D721Med (cell line): Measurements from ENCODE around the gene FER.
"Not testable (repeated sequence)": the region's sequence is repeated elsewhere in the genome, so short reads cannot be mapped to it uniquely, and the experiment has no call there.

Experiments used
- DNase-seq: peaks from one replicate; pipeline ENCODE4 v3.0.0; 2011; ENCODE audit warnings: low spot score; ENCODE audit not compliant: insufficient read length
- FAIRE-seq: peaks from 2 replicates; lab custom pipeline; 2011; peaks lifted over from hg19 to GRCh38; lab: Jason Lieb, UNC
- CTCF ChIP-seq: IDR thresholded peaks from 2 replicates; pipeline ENCODE4 v1.5.1; 2012; ENCODE audit warnings: mild to moderate bottlenecking, control low read depth; ENCODE audit not compliant: insufficient read depth; ENCODE audit errors: missing control alignments

Gene FER

DNA sequence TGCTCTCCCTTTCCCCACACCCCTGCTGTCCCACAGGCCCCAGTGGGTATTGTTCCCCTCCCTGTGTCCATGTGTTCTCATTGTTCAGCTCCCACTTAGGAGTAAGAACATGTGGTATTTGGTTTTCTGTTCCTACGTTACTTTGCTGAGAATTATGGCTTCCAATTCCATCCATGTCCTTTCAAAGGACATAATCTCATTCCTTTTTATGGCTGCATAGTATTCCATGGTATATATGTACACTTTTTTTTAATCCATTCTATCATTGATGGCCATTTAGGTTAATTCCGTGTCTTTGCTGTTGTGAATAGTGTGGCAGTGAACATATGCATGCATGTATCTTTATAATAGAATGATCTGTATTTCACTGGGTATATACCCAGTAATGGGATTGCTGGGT, 25.6 kb downstream of the FER start:
- FAIRE-seq (no peak), DNase-seq (no peak)

GRCh38 chr5:108774079-108774478, 26.4 kb downstream of the FER start:
- not testable (repeated sequence) for DNase-seq, FAIRE-seq

More for the DNA sequence above, 25.6 kb downstream of the FER start:
- no peak for TF ChIP-seq CTCF

DNA sequence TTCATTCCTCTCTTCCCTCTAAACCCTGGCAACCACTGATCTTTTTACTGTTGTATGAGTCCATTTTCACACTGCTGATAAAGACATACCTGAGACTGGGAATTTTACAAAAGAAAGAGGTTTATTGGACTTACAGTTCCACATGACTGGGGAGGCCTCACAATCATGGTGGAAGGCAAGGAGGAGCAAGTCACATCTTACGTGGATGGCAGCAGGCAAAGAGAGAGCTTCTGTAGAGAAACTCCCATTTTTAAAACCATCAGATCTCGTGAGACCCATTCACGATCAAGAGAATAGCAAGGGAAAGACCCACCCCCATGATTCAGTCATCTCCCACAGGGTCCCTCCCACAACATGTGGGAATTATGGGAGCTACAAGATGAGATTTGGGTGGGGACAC, 29.9 kb downstream of the FER start:
- not testable (repeated sequence) for DNase-seq, FAIRE-seq

GRCh38 chr5:108784577-108784976, 36.9 kb downstream of the FER start:
- not testable (repeated sequence) for FAIRE-seq, DNase-seq

DNA sequence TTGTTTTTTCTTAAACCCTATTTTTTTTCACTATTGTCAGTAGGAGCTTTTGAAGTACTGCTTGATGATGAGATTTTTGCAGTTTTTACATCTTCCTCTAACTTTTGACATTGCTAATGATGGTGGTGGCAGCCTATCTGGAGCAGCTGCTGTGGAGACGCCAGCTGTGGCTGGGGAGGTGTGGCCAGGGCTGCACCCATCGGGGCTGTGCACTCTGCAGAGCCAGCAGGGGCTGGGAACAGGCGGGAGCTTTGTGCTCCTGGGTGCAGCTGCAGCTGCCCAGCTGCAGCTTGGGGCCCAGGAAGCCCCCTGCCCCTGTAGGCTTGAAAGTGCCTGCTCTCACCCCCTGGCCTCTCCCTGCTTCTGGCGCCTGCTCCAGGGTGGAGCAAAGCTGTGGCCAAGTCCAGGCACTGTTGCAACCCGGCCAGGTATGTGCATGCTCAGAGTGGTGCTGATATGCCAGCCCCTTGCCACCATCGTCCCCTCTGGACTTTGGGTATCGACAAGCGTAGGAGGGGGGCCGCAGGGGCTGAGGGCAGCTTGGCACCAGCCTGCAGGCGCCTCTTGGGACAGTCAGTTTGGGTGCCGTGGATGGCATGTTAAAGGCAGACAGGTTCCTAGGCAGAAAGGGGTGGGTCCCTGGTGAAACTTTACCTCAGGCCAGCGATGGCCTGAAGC, 39.2 kb downstream of the FER start:
- no peak for TF ChIP-seq CTCF
- DNase-seq = no peak
- FAIRE-seq = no peak

DNA sequence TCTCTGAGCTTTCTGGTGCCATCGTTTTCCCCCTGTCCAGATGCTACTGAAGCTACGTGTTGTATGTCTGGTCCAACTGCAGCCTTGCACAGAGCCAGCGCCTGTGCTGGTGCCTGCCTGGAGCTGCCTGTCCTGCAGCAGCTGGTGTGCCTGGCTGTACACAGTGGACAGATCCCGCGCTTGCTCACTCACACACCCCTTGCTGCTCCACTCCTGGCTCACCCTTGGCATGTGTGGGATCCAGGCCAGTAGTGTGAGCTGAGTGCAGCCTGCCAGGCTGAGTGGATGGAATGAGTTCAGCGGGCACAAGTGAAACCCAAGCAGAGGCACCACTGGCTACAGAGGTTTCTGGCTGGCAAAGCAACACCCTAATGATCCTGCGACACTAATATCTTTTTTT, 40.4 kb downstream of the FER start:
- no peak for DNase-seq
- no peak for FAIRE-seq
- TF ChIP-seq CTCF = no peak

DNA sequence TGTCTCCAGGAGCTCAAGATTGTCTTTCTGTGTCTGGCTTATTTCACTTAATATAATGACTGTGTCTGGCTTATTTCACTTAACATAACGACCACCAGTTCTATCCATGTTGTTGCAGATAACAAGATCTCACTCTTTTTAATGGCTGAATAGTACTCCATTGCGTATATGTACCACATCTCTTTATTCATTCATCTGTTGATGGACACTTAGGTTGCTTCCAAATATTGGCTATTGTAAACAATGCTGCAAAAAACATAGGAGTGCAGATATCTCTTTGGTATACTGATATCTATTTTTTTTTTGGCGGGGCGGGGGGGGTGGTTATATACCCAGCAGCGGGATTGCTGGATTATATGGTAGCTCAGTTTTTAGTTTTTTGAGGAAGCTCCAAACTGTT, 45.5 kb downstream of the FER start:
- TF ChIP-seq CTCF = no peak
- DNase-seq (no peak), FAIRE-seq (no peak)

- not testable (repeated sequence) for DNase-seq, FAIRE-seq
These were observed 46.7 kb downstream of the FER start for GRCh38 chr5:108794349-108794748.

DNA sequence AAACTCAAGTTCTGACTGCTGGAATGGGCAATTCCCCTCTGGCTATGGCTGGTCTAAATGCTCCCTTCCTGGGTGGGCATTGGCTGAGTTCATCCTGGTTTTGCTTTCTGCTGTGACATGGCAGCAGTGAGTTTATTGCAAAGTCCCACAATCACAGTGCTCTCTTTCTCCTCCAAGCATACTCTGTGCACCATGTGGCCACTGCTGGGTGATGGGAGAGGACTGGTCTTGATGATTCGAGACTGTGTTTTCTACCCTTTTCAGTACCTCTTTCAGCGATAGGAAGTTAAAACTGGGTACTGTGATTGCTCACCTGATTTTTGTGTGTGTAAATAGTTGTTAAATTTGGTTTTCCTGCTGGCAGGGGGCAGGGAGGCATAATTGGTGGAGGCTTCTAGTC, 49.7 kb downstream of the FER start:
- FAIRE-seq (no peak), DNase-seq (no peak)
- TF ChIP-seq CTCF = no peak
